Glutamatergic neuron (in vitro differentiated cells): Measurements from ENCODE around the gene PGPEP1. TPM values are rescaled to one million over a fixed set of nuclear protein-coding genes. Genes with fewer than 3 reads are reported as not detected.

ENCODE experiments used
- DNase-seq: peaks from one replicate; pipeline ENCODE4 v3.0.0; 2022
- H3K27ac Mint-ChIP-seq: one replicate; pipeline ENCODE4 v1.8.0; 2020; ENCODE audit warnings: mild to moderate bottlenecking, mixed read lengths, inconsistent platforms; ENCODE audit not compliant: unreplicated experiment
- H3K27me3 Mint-ChIP-seq: one replicate; pipeline ENCODE4 v1.8.0; 2020; ENCODE audit warnings: mild to moderate bottlenecking, moderate library complexity, mixed read lengths, inconsistent platforms; ENCODE audit not compliant: unreplicated experiment
- H3K36me3 Mint-ChIP-seq: one replicate; pipeline ENCODE4 v1.8.0; 2020; ENCODE audit warnings: mild to moderate bottlenecking, mixed read lengths, inconsistent platforms; ENCODE audit not compliant: unreplicated experiment
- H3K4me1 Mint-ChIP-seq: one replicate; pipeline ENCODE4 v1.8.0; 2020; ENCODE audit warnings: mild to moderate bottlenecking, low read depth, mixed read lengths, inconsistent platforms; ENCODE audit not compliant: unreplicated experiment
- H3K4me3 Mint-ChIP-seq: one replicate; pipeline ENCODE4 v1.8.0; 2020; ENCODE audit warnings: mild to moderate bottlenecking, mixed read lengths, inconsistent platforms; ENCODE audit not compliant: unreplicated experiment
- H3K9me3 Mint-ChIP-seq: one replicate; pipeline ENCODE4 v1.8.0; 2020; ENCODE audit warnings: mild to moderate bottlenecking, moderate library complexity, mixed read lengths, inconsistent platforms; ENCODE audit not compliant: unreplicated experiment
- CTCF ChIP-seq: fragments of 200-600 bp; sonication (generic); IDR thresholded peaks from one replicate; pipeline ENCODE4 v1.5.0; 2021; ENCODE audit not compliant: partially characterized antibody, unreplicated experiment
- microRNA-seq: library from miRNA; unstranded; fragments of <30 nt; microRNA quantifications from one replicate; pipeline ENCODE4, GENCODE V29; 2020; ENCODE audit not compliant: unreplicated experiment
- total RNA-seq: library from RNA; stranded (reverse); fragmentation: NEBNext Ultra II Directional; extraction: Animal tissue kit (Norgen Biotek cat#: 25700); gene quantifications from one replicate; pipeline ENCODE4 v1.2.1, GENCODE V29; 2021; ENCODE audit not compliant: unreplicated experiment

Gene PGPEP1
- total RNA-seq, 1 donor from 2014 or later, result 25.6 TPM

DNA sequence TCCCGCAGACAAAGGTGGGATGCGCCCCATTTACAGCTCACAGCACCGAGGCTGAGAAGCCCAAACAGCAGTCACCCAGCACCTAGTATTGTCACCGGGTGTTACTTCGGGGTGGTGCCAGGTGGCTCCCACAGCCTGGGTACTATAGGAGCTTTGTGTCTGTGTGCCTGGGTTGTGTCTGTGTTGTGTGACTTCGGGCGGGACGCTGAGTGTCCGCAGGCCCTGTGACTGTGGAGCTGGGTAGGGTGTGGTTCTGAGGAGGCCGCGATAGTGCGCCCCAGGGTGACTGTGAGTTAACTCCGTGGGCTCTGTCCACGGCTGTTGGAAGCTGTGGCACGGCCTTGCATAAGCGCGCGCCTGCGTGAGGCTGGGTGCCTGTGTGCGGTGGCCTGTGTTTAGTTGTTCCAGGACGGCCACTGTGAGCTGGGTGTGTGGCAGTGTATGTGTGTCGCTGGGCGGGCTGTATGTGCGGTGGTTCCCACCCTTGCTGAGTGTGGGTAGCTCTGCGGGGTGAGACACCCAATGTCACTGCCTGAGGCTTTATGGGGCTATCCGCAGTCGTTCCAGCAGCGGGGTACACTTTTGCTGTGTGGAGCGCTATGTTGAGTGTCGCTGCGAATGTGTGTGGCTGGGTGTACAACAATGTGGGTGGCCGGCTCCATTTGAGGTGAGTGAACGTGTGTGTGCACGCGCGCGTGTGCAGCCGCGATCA lies 78.2 kb downstream of the PGPEP1 start:
- H3K4me1 Mint-ChIP-seq, result peaks cover 29% of the 10 kb centered on the region
- DNase-seq, result peak; percentile 48
- no peak for TF ChIP-seq CTCF
- H3K4me3 Mint-ChIP-seq, result peak overlapping the region; percentile 82
- H3K27ac Mint-ChIP-seq, result peak overlapping the region; percentile 79
- peaks cover 22% of the 10 kb centered on the region for H3K9me3 Mint-ChIP-seq
- peaks cover 8% of the 10 kb centered on the region for H3K27me3 Mint-ChIP-seq
- no peaks in the 10 kb centered on the region for H3K36me3 Mint-ChIP-seq

- no peaks in the 10 kb centered on the region for H3K36me3 Mint-ChIP-seq
- peaks cover 30% of the 10 kb centered on the region for H3K4me1 Mint-ChIP-seq
- peak within 1 kb of the TSS; percentile 92 for H3K27ac Mint-ChIP-seq
- peak; percentile 38 for TF ChIP-seq CTCF
- H3K27me3 Mint-ChIP-seq, result peaks cover 8% of the 10 kb centered on the region
- H3K9me3 Mint-ChIP-seq, result peaks cover 25% of the 10 kb centered on the region
- DNase-seq, result peak; percentile 82
- H3K4me3 Mint-ChIP-seq, result peak within 1 kb of the TSS; percentile 95
These were observed 78.8 kb downstream of the PGPEP1 start, which contains the start of gene SSBP4 for GRCh38 chr19:18419195-18419698. Gene SSBP4, plus strand, starts transcription at chr19:18419398. Its CDS starts 251 bp downstream, at chr19:18419649.

Small RNAs within 50 kb of the gene (microRNA-seq; reads per million reads assigned to microRNA genes)
- gene MIR3189, result not detected

Other genes starting within 250 kb of the PGPEP1 start
- 16.6 TPM for gene MAST3, start 242.8 kb upstream of the PGPEP1 start, total RNA-seq
- gene PIK3R2, start 187.4 kb upstream of the PGPEP1 start, total RNA-seq, result 36.4 TPM
- gene IFI30, start 166.8 kb upstream of the PGPEP1 start, total RNA-seq, result 0.76 TPM
- 17.9 TPM for gene MPV17L2, start 147.4 kb upstream of the PGPEP1 start, total RNA-seq
- 77.4 TPM for gene RAB3A, start 136.6 kb upstream of the PGPEP1 start, total RNA-seq
- gene PDE4C, start 114.2 kb upstream of the PGPEP1 start, total RNA-seq, result 69.8 TPM
- 23.6 TPM for gene IQCN, start 66.1 kb upstream of the PGPEP1 start, total RNA-seq
- gene JUND, start 59.0 kb upstream of the PGPEP1 start, total RNA-seq, result 341 TPM
- gene LSM4, start 17.5 kb upstream of the PGPEP1 start, total RNA-seq, result 137 TPM
- gene GDF15, start 45.6 kb downstream of the PGPEP1 start, total RNA-seq, result 8.9 TPM
- gene LRRC25, start 57.0 kb downstream of the PGPEP1 start, total RNA-seq, result not detected
- gene SSBP4, start 78.8 kb downstream of the PGPEP1 start, total RNA-seq, result 177 TPM
- gene ISYNA1, start 97.5 kb downstream of the PGPEP1 start, total RNA-seq, result 111 TPM
- gene ELL, start 181.5 kb downstream of the PGPEP1 start, total RNA-seq, result 11.6 TPM
- gene FKBP8, start 203.0 kb downstream of the PGPEP1 start, total RNA-seq, result 203 TPM
- 71.3 TPM for gene KXD1, start 217.3 kb downstream of the PGPEP1 start, total RNA-seq
- gene UBA52, start 231.3 kb downstream of the PGPEP1 start, total RNA-seq, result 826 TPM
- 54.3 TPM for gene REX1BD, start 248.2 kb downstream of the PGPEP1 start, total RNA-seq